Stomach (tissue), 9 donors: ENCODE measurements around the gene FBLN7. TPM values are rescaled to one million over a fixed set of nuclear protein-coding genes. Genes with fewer than 3 reads are reported as not detected.

ENCODE experiments used
- DNase-seq, 2 donors: peaks; one replicate each; pipeline versions ENCODE4 v3.0.0 to v3.0.0-alpha.2; 2013 to 2019
- H3K27ac ChIP-seq, 5 donors: fragments of 200-600 bp in 4 of 5; sonication (generic) in 4 of 5; one replicate each; pipeline ENCODE4 v1.5.1; 2013 to 2019; ENCODE audit warnings: mild to moderate bottlenecking in 1 of 5, moderate library complexity in 1 of 5
- H3K27me3 ChIP-seq, 3 donors: fragments of 200-600 bp; sonication (generic); one replicate each; pipeline ENCODE4 v1.5.1; 2017 to 2019; ENCODE audit warnings: mixed run types in 1 of 3
- H3K36me3 ChIP-seq, 4 donors: fragments of 200-600 bp; sonication (generic); 1 replicate in 3 of 4; 2 replicates in 1 of 4; pipeline ENCODE4 v1.5.1; 2016 to 2019
- H3K4me1 ChIP-seq, 4 donors: fragments of 200-600 bp; sonication (generic); one replicate each; pipeline ENCODE4 v1.5.1; 2016 to 2019
- H3K4me3 ChIP-seq, 4 donors: fragments of 200-600 bp; sonication (generic) in 3 of 4; one replicate each; pipeline ENCODE4 v1.5.1; 2016 to 2019; ENCODE audit warnings: mild to moderate bottlenecking in 1 of 4
- H3K9me3 ChIP-seq, 4 donors: fragments of 200-600 bp; sonication (generic); one replicate each; pipeline ENCODE4 v1.5.1; 2016 to 2019
- CTCF ChIP-seq, 7 experiments: fragments of 450-650 bp in 4 of 7; fragments of 200-600 bp in 3 of 7; sonication (generic) in 3 of 7; IDR thresholded peaks; one replicate each; pipeline ENCODE4 v1.5.1; 2016 to 2019; ENCODE audit warnings: antibody characterized with exemption in 7 of 7, control low read depth in 2 of 7, mild to moderate bottlenecking in 1 of 7
- EP300 ChIP-seq: sonication (generic); formaldehyde crosslinking; IDR thresholded peaks from one replicate; pipeline ENCODE4 v1.6.1; 2017; ENCODE audit warnings: antibody characterized with exemption
- POLR2A ChIP-seq, 4 donors: fragments of 450-650 bp; IDR thresholded peaks; one replicate each; pipeline ENCODE4 v1.6.1; 2016; ENCODE audit warnings: antibody characterized with exemption in 4 of 4, control low read depth in 2 of 4, mild to moderate bottlenecking in 1 of 4, moderate library complexity in 1 of 4
- POLR2AphosphoS5 ChIP-seq, 3 donors: sonication (generic); formaldehyde crosslinking; IDR thresholded peaks; one replicate each; pipeline ENCODE4 v1.6.1; 2016; ENCODE audit warnings: antibody characterized with exemption in 3 of 3
- WGBS, 5 donors: extraction: QIAGEN DNeasy Blood & Tissue Kit in 3 of 5; methylation state at CpG; one replicate each; pipeline versions ENCODE4 v1.1.5 to v1.1.7; 2013 to 2018; 5-methylcytosine and 5-hydroxymethylcytosine counted together
- intact Hi-C: fragments of 100-400 bp; cut with DNase I; formaldehyde crosslinking; loops from one replicate; pipeline ENCODE4 v1.15.1; 2023; ENCODE audit warnings: low total_unique reads
- polyA plus RNA-seq, 3 donors: library from polyadenylated mRNA; stranded (reverse); fragments of 200-250 nt; gene quantifications; one replicate each; pipeline ENCODE4 v1.2.3, GENCODE V29; 2013
- total RNA-seq, 5 donors: library from RNA; depleted of rRNA; stranded (reverse); fragments of >200 nt; gene quantifications; one replicate each; pipeline versions ENCODE4 v1.1.0 to v1.2.3, GENCODE V29; 2014 to 2016
- donor health status: healthy with polysubstance abuse.
- donor health status: Bipolar disorder and iron deficiency.
- donor health status: healthy.

FBLN7 gene
- total and polyA plus RNA-seq, 8 donors: 0.40 to 5.1 (median 2.0) TPM; not detected in 1

DNA sequence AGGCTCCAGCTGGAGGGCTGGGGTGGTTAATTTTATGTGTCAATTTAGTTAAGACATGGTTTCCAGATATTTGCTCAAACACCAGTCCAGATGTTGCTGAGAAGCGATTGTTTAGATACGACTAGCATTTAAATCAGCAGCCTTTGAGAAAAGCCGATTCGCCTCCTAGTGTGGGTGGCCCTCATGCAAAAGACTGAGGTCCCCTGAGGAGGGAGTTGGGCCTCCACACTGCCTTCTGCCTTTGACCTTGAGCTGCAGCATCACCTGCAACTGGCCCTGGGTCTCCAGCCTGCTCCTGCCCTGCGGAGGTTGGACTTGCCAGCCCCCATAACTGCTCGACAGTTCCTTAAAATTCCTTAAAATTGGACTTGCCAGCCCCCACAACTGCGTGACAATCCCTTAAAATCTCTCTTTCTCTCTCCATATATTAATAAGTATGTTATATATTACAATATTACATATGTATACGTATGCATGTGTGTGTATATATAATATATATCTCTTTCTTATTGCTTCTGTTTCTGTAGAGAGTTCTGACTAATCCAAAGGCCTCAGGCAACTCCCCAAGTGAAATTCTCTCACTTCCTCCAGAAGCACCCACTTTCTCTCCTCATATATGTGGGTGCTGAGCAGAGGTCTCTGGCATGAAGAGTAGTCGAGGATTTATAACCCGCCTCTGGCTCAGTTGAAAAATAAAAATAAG lies 14.4 kb downstream of the FBLN7 start:
- H3K27me3 ChIP-seq: no peaks in the 10 kb centered on the region
- H3K27ac ChIP-seq: no peak overlapping the region
- TF ChIP-seq EP300 (no peak), POLR2A (IDR thresholded peaks at IDR 0.05) (no peak), POLR2AphosphoS5 (IDR thresholded peaks at IDR 0.05) (no peak), CTCF (IDR thresholded peaks at IDR 0.05) (no peak)
- H3K36me3 ChIP-seq: no peaks in the 10 kb centered on the region
- DNase-seq: peak in 1 of 2 donors; percentile 11
- H3K9me3 ChIP-seq: no peaks in the 10 kb centered on the region
- intact Hi-C loops: no loop called here
- H3K4me1 ChIP-seq: peaks cover 0 to 10% (median 2%) of the 10 kb centered on the region in 4 donors
- WGBS, 5 donors: 83 to 95% (median 91%) methylated on average over 10 of the region's 10 CpGs
- H3K4me3 ChIP-seq: no peak overlapping the region

GRCh38 chr2:112153179-112153490 lies 14.9 kb downstream of the FBLN7 start:
- H3K36me3 ChIP-seq: no peaks in the 10 kb centered on the region

DNA sequence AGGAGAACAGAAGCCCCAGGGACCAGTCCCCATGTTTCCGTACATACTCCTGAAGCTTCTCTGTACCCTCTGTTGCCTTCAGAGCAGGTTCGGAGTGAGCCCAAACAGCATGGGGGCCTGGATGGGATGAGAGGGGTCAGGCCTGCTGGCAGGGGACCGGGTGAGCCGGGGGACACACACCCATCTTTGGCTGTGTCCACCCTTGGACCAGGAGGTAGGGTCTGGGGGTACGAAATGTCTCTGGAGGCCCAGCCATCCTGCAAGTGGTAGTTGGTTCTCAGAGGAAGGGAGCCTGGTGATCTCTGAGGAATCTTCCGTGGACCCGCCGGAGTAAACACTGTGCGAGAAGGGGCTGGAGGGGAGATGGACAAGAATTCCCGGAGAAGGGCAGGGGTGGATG lies 15.3 kb downstream of the FBLN7 start:
- H3K27me3 ChIP-seq: no peaks in the 10 kb centered on the region
- no peak overlapping the region for H3K4me3 ChIP-seq
- no peak for TF ChIP-seq POLR2AphosphoS5 (IDR thresholded peaks at IDR 0.05)
- no peak for TF ChIP-seq CTCF (IDR thresholded peaks at IDR 0.05)
- TF ChIP-seq EP300: no peak
- TF ChIP-seq POLR2A (IDR thresholded peaks at IDR 0.05): no peak
- WGBS, 5 donors: 93 to 97% (median 96%) methylated on average over 10 of the region's 10 CpGs
- no peak overlapping the region for H3K27ac ChIP-seq
- H3K9me3 ChIP-seq: no peaks in the 10 kb centered on the region
- DNase-seq: peak in 1 of 2 donors; percentile 18
- intact Hi-C loops: no loop called here
- H3K36me3 ChIP-seq: no peaks in the 10 kb centered on the region
- peaks cover 0 to 10% (median 2%) of the 10 kb centered on the region in 4 donors for H3K4me1 ChIP-seq

More at GRCh38 chr2:112153179-112153490, 14.9 kb downstream of the FBLN7 start:
- intact Hi-C loops: no loop called here
- Histone ChIP-seq H3K27me3 (no peaks in the 10 kb centered on the region), H3K4me3 (no peak overlapping the region), H3K27ac (no peak overlapping the region), H3K9me3 (no peaks in the 10 kb centered on the region), H3K4me1 (peaks cover 0 to 10% (median 2%) of the 10 kb centered on the region in 4 donors)
- no peak for TF ChIP-seq POLR2A (IDR thresholded peaks at IDR 0.05)
- TF ChIP-seq EP300: no peak
- no peak for TF ChIP-seq CTCF (IDR thresholded peaks at IDR 0.05)
- TF ChIP-seq POLR2AphosphoS5 (IDR thresholded peaks at IDR 0.05): no peak
- 83 to 94% (median 91%) methylated on average over 12 of the region's 12 CpGs for WGBS, 5 donors
- DNase-seq: peak in 1 of 2 donors; percentile 24

GRCh38 chr2:112154246-112155117 lies 16.3 kb downstream of the FBLN7 start:
- Histone ChIP-seq H3K4me3 (no peak overlapping the region), H3K27ac (no peak overlapping the region), H3K4me1 (peaks cover 0 to 10% (median 2%) of the 10 kb centered on the region in 4 donors), H3K36me3 (no peaks in the 10 kb centered on the region), H3K27me3 (no peaks in the 10 kb centered on the region), H3K9me3 (no peaks in the 10 kb centered on the region)
- TF ChIP-seq POLR2AphosphoS5 (IDR thresholded peaks at IDR 0.05): no peak
- TF ChIP-seq POLR2A (IDR thresholded peaks at IDR 0.05): no peak
- TF ChIP-seq CTCF (IDR thresholded peaks at IDR 0.05): no peak
- TF ChIP-seq EP300: no peak
- DNase-seq: peak; percentile 9 to 35
- WGBS, 5 donors: 79 to 86% (median 83%) methylated on average over 11 to 14 of the region's 14 CpGs
- intact Hi-C loops: no loop called here
